ENCODE results near the gene B4GALNT4.

GRCh38 chr11:353179-353873 lies 16.0 kb upstream of the B4GALNT4 start:
- no peak for TF ChIP-seq CTCF (IDR thresholded peaks at IDR 0.05)
- peak; percentile 89 for TF ChIP-seq POLR2A (IDR thresholded peaks at IDR 0.05)
